WI38 (cell line): Measurements from ENCODE around the gene HLA-DOB.

Experiments
- H3K4me3 ChIP-seq: 2 replicates; pipeline ENCODE4 v1.5.1; 2011; ENCODE audit warnings: low read depth, mild to moderate bottlenecking, control low read depth, low read length
- CTCF ChIP-seq: IDR thresholded peaks from 2 replicates; pipeline ENCODE4 v1.5.1; 2012; ENCODE audit warnings: low read depth, mild to moderate bottlenecking, control low read depth, low read length

The HLA-DOB gene

GRCh38 chr6:32855467-32856174, 38.8 kb upstream of the HLA-DOB start:
- TF ChIP-seq CTCF = no peak
- H3K4me3 ChIP-seq = no peak overlapping the region

- H3K4me3 ChIP-seq = peak overlapping the region; percentile 82
- TF ChIP-seq CTCF = no peak
These were observed 37.8 kb upstream of the HLA-DOB start for GRCh38 chr6:32854376-32855178.

GRCh38 chr6:32853541-32854375, 37.0 kb upstream of the HLA-DOB start, which contains the start of the genes PSMB9 and TAP1:
Gene PSMB9 (plus strand): TSS chr6:32854192. CDS start chr6:32854230, 38 bp downstream.
Gene TAP1 (minus strand): TSS chr6:32853704. CDS start chr6:32853636, 68 bp downstream.
- TF ChIP-seq CTCF = peak; percentile 76
- peak within 1 kb of the TSS; percentile 82 for H3K4me3 ChIP-seq

- TF ChIP-seq CTCF = no peak
- H3K4me3 ChIP-seq = peak overlapping the region; percentile 82
These were observed 36.2 kb upstream of the HLA-DOB start for GRCh38 chr6:32852844-32853540.

GRCh38 chr6:32852018-32852843, 35.4 kb upstream of the HLA-DOB start:
- H3K4me3 ChIP-seq = peak overlapping the region; percentile 82
- TF ChIP-seq CTCF = no peak

- TF ChIP-seq CTCF = no peak
- H3K4me3 ChIP-seq = no peak overlapping the region
These were observed 34.2 kb upstream of the HLA-DOB start for GRCh38 chr6:32851025-32851424.
